D721Med (cell line): ENCODE results near the gene DNAJA4.

Experiments
- DNase-seq: peaks from one replicate; pipeline ENCODE4 v3.0.0; 2011; ENCODE audit warnings: low spot score; ENCODE audit not compliant: insufficient read length
- FAIRE-seq: peaks from 2 replicates; lab custom pipeline; 2011; peaks lifted over from hg19 to GRCh38; lab: Jason Lieb, UNC
- CTCF ChIP-seq: IDR thresholded peaks from 2 replicates; pipeline ENCODE4 v1.5.1; 2012; ENCODE audit warnings: mild to moderate bottlenecking, control low read depth; ENCODE audit not compliant: insufficient read depth; ENCODE audit errors: missing control alignments

DNAJA4 gene

GRCh38 chr15:78313383-78313782, 49.0 kb downstream of the DNAJA4 start:
- FAIRE-seq (no peak), DNase-seq (no peak)
- no peak for TF ChIP-seq CTCF

GRCh38 chr15:78314181-78314581, 49.8 kb downstream of the DNAJA4 start:
- no peak for TF ChIP-seq CTCF
- FAIRE-seq: no peak
- DNase-seq: no peak

GRCh38 chr15:78315686-78316282, 51.4 kb downstream of the DNAJA4 start:
- FAIRE-seq: no peak
- TF ChIP-seq CTCF: peak; percentile 6
- no peak for DNase-seq

- TF ChIP-seq CTCF: no peak
- no peak for DNase-seq
Measured at GRCh38 chr15:78316283-78317083, 52.1 kb downstream of the DNAJA4 start.

GRCh38 chr15:78317145-78317836, 52.9 kb downstream of the DNAJA4 start:
- no peak for DNase-seq
- FAIRE-seq: no peak
- peak; percentile 11 for TF ChIP-seq CTCF

More at GRCh38 chr15:78316283-78317083, 52.1 kb downstream of the DNAJA4 start:
- FAIRE-seq: no peak

- FAIRE-seq: no peak
Measured at GRCh38 chr15:78319588-78319987, 55.2 kb downstream of the DNAJA4 start.

More at GRCh38 chr15:78319588-78319987, 55.2 kb downstream of the DNAJA4 start:
- no peak for TF ChIP-seq CTCF
- no peak for DNase-seq
